GM06990 (cell line): ENCODE data around the gene SDK2.

Source experiments
- DNase-seq: peaks from one replicate; pipeline ENCODE4 v3.0.0-alpha.2; 2011; ENCODE audit not compliant: insufficient read length; ENCODE audit errors: extremely low read depth
- H3K27me3 ChIP-seq: replicated peaks from 2 replicates; pipeline ENCODE4 v1.6.0; 2011; ENCODE audit warnings: low read length; ENCODE audit not compliant: control insufficient read depth, insufficient read depth
- H3K36me3 ChIP-seq: 2 replicates; pipeline ENCODE4 v1.5.1; 2011; ENCODE audit warnings: low read length; ENCODE audit not compliant: control insufficient read depth, insufficient read depth
- H3K4me3 ChIP-seq: replicated peaks from 2 replicates; pipeline ENCODE4 v1.5.1; 2011; ENCODE audit warnings: low read depth, mild to moderate bottlenecking, control low read depth, low read length
- CTCF ChIP-seq: IDR thresholded peaks from 2 replicates; pipeline ENCODE4 v1.5.1; 2011; ENCODE audit warnings: low read length, control low read depth, mild to moderate bottlenecking, inconsistent platforms; ENCODE audit not compliant: insufficient read depth, poor library complexity, severe bottlenecking

SDK2 gene

GRCh38 chr17:73632513-73632912 lies 11.7 kb downstream of the SDK2 start:
- Histone ChIP-seq H3K4me3 (no peak overlapping the region), H3K27me3 (no peaks in the 10 kb centered on the region; the same call in 1 of the 2 replicates), H3K36me3 (no peaks in the 10 kb centered on the region)
- no peak for TF ChIP-seq CTCF
- DNase-seq = no peak

GRCh38 chr17:73630965-73631595 lies 13.2 kb downstream of the SDK2 start:
- no peaks in the 10 kb centered on the region; the same call in 1 of the 2 replicates for H3K27me3 ChIP-seq
- no peak for TF ChIP-seq CTCF
- no peak for DNase-seq
- H3K4me3 ChIP-seq = no peak overlapping the region
- H3K36me3 ChIP-seq = no peaks in the 10 kb centered on the region

GRCh38 chr17:73630531-73630930 lies 13.7 kb downstream of the SDK2 start:
- no peak for TF ChIP-seq CTCF
- DNase-seq = no peak
- Histone ChIP-seq H3K36me3 (no peaks in the 10 kb centered on the region), H3K27me3 (no peaks in the 10 kb centered on the region; the same call in 1 of the 2 replicates), H3K4me3 (no peak overlapping the region)

- DNase-seq = no peak
- no peak overlapping the region for H3K4me3 ChIP-seq
- no peak for TF ChIP-seq CTCF
- H3K36me3 ChIP-seq = no peaks in the 10 kb centered on the region
- no peaks in the 10 kb centered on the region; the same call in 1 of the 2 replicates for H3K27me3 ChIP-seq
These were observed 15.3 kb downstream of the SDK2 start for GRCh38 chr17:73628642-73629552.

- DNase-seq = no peak
- Histone ChIP-seq H3K4me3 (no peak overlapping the region), H3K27me3 (no peaks in the 10 kb centered on the region; the same call in 1 of the 2 replicates), H3K36me3 (no peaks in the 10 kb centered on the region)
- no peak for TF ChIP-seq CTCF
These were observed 18.1 kb downstream of the SDK2 start for GRCh38 chr17:73625991-73626673.
